Inferior parietal cortex (tissue), 1 donor: ENCODE measurements around the gene SGO2.
"Not testable (repeated sequence)": the region's sequence is repeated elsewhere in the genome, so short reads cannot be mapped to it uniquely, and the experiment has no call there.

Experiments used
- DNase-seq: peaks from one replicate; pipeline ENCODE4 v3.0.0-alpha.2; 2016; ENCODE audit errors: extremely low spot score

The SGO2 gene

GRCh38 chr2:200595913-200596312 lies 69.9 kb downstream of the SGO2 start:
- DNase-seq = no peak

- DNase-seq = no peak
Measured at GRCh38 chr2:200596774-200597570, 71.0 kb downstream of the SGO2 start.

- no peak for DNase-seq
Measured at GRCh38 chr2:200599206-200599605, 73.2 kb downstream of the SGO2 start.

- DNase-seq = no peak
Measured at GRCh38 chr2:200600549-200601225, 74.7 kb downstream of the SGO2 start.

GRCh38 chr2:200602584-200602983 lies 76.6 kb downstream of the SGO2 start:
- DNase-seq = no peak

- no peak for DNase-seq
Measured at GRCh38 chr2:200603972-200604371, 78.0 kb downstream of the SGO2 start.

- DNase-seq = no peak
Measured at GRCh38 chr2:200604571-200605255, 78.7 kb downstream of the SGO2 start.

GRCh38 chr2:200608341-200609027 lies 82.5 kb downstream of the SGO2 start:
- DNase-seq = no peak

- DNase-seq = no peak
Measured at GRCh38 chr2:200609028-200609614, 83.1 kb downstream of the SGO2 start.

- DNase-seq = not testable (repeated sequence)
Measured at GRCh38 chr2:200610217-200610616, 84.2 kb downstream of the SGO2 start.

- DNase-seq = no peak
Measured at GRCh38 chr2:200613692-200614091, 87.7 kb downstream of the SGO2 start.

- DNase-seq = no peak
Measured at GRCh38 chr2:200614249-200614648, 88.2 kb downstream of the SGO2 start.

GRCh38 chr2:200615247-200615646 lies 89.2 kb downstream of the SGO2 start:
- DNase-seq = no peak

- DNase-seq = peak; percentile 8
Measured at GRCh38 chr2:200616193-200616592, 90.2 kb downstream of the SGO2 start.

GRCh38 chr2:200616656-200617055 lies 90.6 kb downstream of the SGO2 start:
- DNase-seq = no peak

- DNase-seq = no peak
Measured at GRCh38 chr2:200617156-200618053, 91.4 kb downstream of the SGO2 start.

- no peak for DNase-seq
Measured at GRCh38 chr2:200618054-200618419, 92.0 kb downstream of the SGO2 start.

GRCh38 chr2:200618590-200619021 lies 92.6 kb downstream of the SGO2 start:
- DNase-seq = peak; percentile 49

- no peak for DNase-seq
Measured at GRCh38 chr2:200619279-200619678, 93.3 kb downstream of the SGO2 start.

- DNase-seq = no peak
Measured at GRCh38 chr2:200620606-200621390, 94.8 kb downstream of the SGO2 start.
